ENCODE data around the gene GTF2H3.

DNA sequence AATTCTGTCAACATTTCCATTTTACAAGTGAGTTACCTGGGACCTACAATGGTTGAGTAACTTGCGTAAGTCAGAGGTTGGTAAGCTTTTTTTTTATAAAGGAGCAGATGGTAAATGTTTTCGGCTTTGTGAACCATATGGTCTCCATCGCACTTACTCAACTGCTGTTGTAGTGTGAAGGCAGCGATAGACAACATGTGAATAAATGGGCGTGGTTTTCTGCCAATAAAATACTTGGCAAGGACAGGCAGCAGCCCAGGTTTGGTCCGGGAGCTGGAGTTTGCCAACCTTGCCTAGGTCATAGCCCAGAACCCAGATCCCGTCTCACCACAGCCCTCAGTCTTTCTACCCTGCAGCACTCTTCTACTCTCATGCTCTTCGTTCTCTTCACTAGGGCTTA lies 25.4 kb upstream of the GTF2H3 start:
- TF ChIP-seq, protein P1, sequence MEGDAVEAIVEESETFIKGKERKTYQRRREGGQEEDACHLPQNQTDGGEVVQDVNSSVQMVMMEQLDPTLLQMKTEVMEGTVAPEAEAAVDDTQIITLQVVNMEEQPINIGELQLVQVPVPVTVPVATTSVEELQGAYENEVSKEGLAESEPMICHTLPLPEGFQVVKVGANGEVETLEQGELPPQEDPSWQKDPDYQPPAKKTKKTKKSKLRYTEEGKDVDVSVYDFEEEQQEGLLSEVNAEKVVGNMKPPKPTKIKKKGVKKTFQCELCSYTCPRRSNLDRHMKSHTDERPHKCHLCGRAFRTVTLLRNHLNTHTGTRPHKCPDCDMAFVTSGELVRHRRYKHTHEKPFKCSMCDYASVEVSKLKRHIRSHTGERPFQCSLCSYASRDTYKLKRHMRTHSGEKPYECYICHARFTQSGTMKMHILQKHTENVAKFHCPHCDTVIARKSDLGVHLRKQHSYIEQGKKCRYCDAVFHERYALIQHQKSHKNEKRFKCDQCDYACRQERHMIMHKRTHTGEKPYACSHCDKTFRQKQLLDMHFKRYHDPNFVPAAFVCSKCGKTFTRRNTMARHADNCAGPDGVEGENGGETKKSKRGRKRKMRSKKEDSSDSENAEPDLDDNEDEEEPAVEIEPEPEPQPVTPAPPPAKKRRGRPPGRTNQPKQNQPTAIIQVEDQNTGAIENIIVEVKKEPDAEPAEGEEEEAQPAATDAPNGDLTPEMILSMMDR (IDR thresholded peaks at IDR 0.05 in 2 of 3, conservative IDR thresholded peaks at IDR 0.05 in 1 of 3; ENCODE audit: control insufficient read depth in 2 of 3, extremely low read depth in 1 of 3, insufficient read depth in 1 of 3, low read depth in 3 of 3, low read length in 3 of 3): no peak
- no peak for TF ChIP-seq MXI1 (IDR thresholded peaks at IDR 0.05; ENCODE audit: low read depth, low read length)
- TF ChIP-seq ZSCAN29 (IDR thresholded peaks at IDR 0.05): no peak
- no peak for TF ChIP-seq FOS (IDR thresholded peaks at IDR 0.05; ENCODE audit: borderline replicate concordance, extremely low read depth, insufficient read length)
- no peak for TF ChIP-seq POLR2A (IDR thresholded peaks at IDR 0.05; ENCODE audit: low read depth, low read length)
- no peak for TF ChIP-seq SRF (IDR thresholded peaks at IDR 0.05; ENCODE audit: low read depth in 2 of 2, low read length in 2 of 2)
- TF ChIP-seq SP1 (IDR thresholded peaks at IDR 0.05; ENCODE audit: low read depth, low read length): no peak
- no peak for TF ChIP-seq MTA3 (IDR thresholded peaks at IDR 0.05; ENCODE audit: borderline replicate concordance, low read length)
- no peak for TF ChIP-seq MYC (IDR thresholded peaks at IDR 0.05; ENCODE audit: insufficient read depth, insufficient read length, insufficient replicate concordance, low read length, severe bottlenecking)
